Activated CD8-positive, alpha-beta T cell treated with anti-CD3 and anti-CD28 coated beads for 36 hours (primary cell): ENCODE measurements around the gene SLN. TPM values are rescaled to one million over a fixed set of nuclear protein-coding genes. Genes with fewer than 3 reads are reported as not detected.
"Not testable (repeated sequence)": the region's sequence is repeated elsewhere in the genome, so short reads cannot be mapped to it uniquely, and the experiment has no call there.

Source experiments
- ATAC-seq: fragments of 200-7000 bp; cut with Tn5 transposase; one replicate; pipeline ENCODE4 v1.10.0; 2021; ENCODE audit warnings: mild to moderate bottlenecking, moderate library complexity
- CTCF ChIA-PET: fragments of 350-600 bp; sonication (Branson Sonifier 250); formaldehyde crosslinking; loops from one replicate; lab custom pipeline; 2021; ENCODE audit warnings: antibody characterized with exemption; lab: Charles Lee
- POLR2A ChIA-PET: fragments of 350-600 bp; sonication (Branson Sonifier 250); formaldehyde crosslinking; loops from one replicate; lab custom pipeline; 2021; ENCODE audit warnings: antibody characterized with exemption; lab: Charles Lee
- DNase-seq: peaks from one replicate; pipeline ENCODE4 v3.0.0-alpha.2; 2020
- H3K27ac Mint-ChIP-seq: one replicate; pipeline ENCODE4 v1.8.0; 2021; ENCODE audit warnings: mild to moderate bottlenecking, mixed read lengths
- H3K27me3 Mint-ChIP-seq: one replicate; pipeline ENCODE4 v1.8.0; 2021; ENCODE audit warnings: mixed read lengths
- H3K36me3 Mint-ChIP-seq: one replicate; pipeline ENCODE4 v1.8.0; 2021; ENCODE audit warnings: low read depth, mixed read lengths
- H3K4me1 Mint-ChIP-seq: one replicate; pipeline ENCODE4 v1.8.0; 2021; ENCODE audit warnings: low read depth, mixed read lengths
- H3K4me3 Mint-ChIP-seq: one replicate; pipeline ENCODE4 v1.8.0; 2021; ENCODE audit warnings: mild to moderate bottlenecking, moderate library complexity, mixed read lengths
- H3K9me3 Mint-ChIP-seq: one replicate; pipeline ENCODE4 v1.8.0; 2021; ENCODE audit warnings: mixed read lengths
- CTCF ChIP-seq: fragments of 200-600 bp; IDR thresholded peaks from one replicate; pipeline ENCODE4 v1.8.0; 2022; ENCODE audit warnings: antibody characterized with exemption, mild to moderate bottlenecking
- intact Hi-C: fragments of 100-400 bp; cut with micrococcal nuclease; formaldehyde crosslinking; loops from one replicate; pipeline ENCODE4 v1.10.0; 2022
- total RNA-seq, 2 experiments: library from RNA; stranded (reverse); gene quantifications; one replicate each; pipeline ENCODE4 v1.2.3, GENCODE V29; 2021

SLN gene
- not detected for total RNA-seq

GRCh38 chr11:107711861-107712755 lies at the start of gene SLN:
SLN (minus strand) TSS chr11:107712056.
- no peak within 1 kb of the TSS for H3K27ac Mint-ChIP-seq
- no peaks in the 10 kb centered on the region for H3K36me3 Mint-ChIP-seq
- H3K4me3 Mint-ChIP-seq: no peak within 1 kb of the TSS
- no peaks in the 10 kb centered on the region for H3K4me1 Mint-ChIP-seq
- peaks cover 35% of the 10 kb centered on the region for H3K27me3 Mint-ChIP-seq
- no peaks in the 10 kb centered on the region for H3K9me3 Mint-ChIP-seq
- POLR2A ChIA-PET: interaction anchor here (0.6 kb wide), 1 partner anchor 19 kb away, joined by 3 read pairs; no protein-coding TSS in a partner anchor
- CTCF ChIA-PET: interaction anchor here (1.5 kb wide), 1 partner anchor 29 kb away, joined by 4 read pairs; no protein-coding TSS in a partner anchor
- no peak for DNase-seq
- no peak for ATAC-seq
- no peak for TF ChIP-seq CTCF
- intact Hi-C loops: no loop called here

GRCh38 chr11:107758719-107759355 lies 47.0 kb upstream of the SLN start:
- POLR2A ChIA-PET, H3K9me3 Mint-ChIP-seq, H3K4me3 Mint-ChIP-seq, H3K36me3 Mint-ChIP-seq, intact Hi-C loops, H3K4me1 Mint-ChIP-seq, ATAC-seq, H3K27ac Mint-ChIP-seq, DNase-seq: not testable (repeated sequence)
- CTCF ChIA-PET: interaction anchor here (0.7 to 1.6 kb wide), 3 partner anchors 17 to 75 kb away, joined by 3 read pairs; no protein-coding TSS in a partner anchor
- peaks cover 30% of the 10 kb centered on the region for H3K27me3 Mint-ChIP-seq

- H3K9me3 Mint-ChIP-seq: no peaks in the 10 kb centered on the region
- no peaks in the 10 kb centered on the region for H3K36me3 Mint-ChIP-seq
- POLR2A ChIA-PET: no interaction called here
- H3K4me3 Mint-ChIP-seq: no peak overlapping the region
- no peak for ATAC-seq
- DNase-seq: no peak
- CTCF ChIA-PET: interaction anchor here (1.6 kb wide), 1 partner anchor 44 kb away, joined by 3 read pairs; no protein-coding TSS in a partner anchor
- TF ChIP-seq CTCF: no peak
- peaks cover 28% of the 10 kb centered on the region for H3K27me3 Mint-ChIP-seq
- intact Hi-C loops: no loop called here
- no peak overlapping the region for H3K27ac Mint-ChIP-seq
- no peaks in the 10 kb centered on the region for H3K4me1 Mint-ChIP-seq
Measured at GRCh38 chr11:107757661-107758060, 45.8 kb upstream of the SLN start.

GRCh38 chr11:107756553-107756952 lies 44.7 kb upstream of the SLN start:
- intact Hi-C loops: no loop called here
- Mint-ChIP-seq H3K27me3 (peaks cover 25% of the 10 kb centered on the region), H3K36me3 (no peaks in the 10 kb centered on the region), H3K4me3 (no peak overlapping the region), H3K4me1 (no peaks in the 10 kb centered on the region), H3K27ac (no peak overlapping the region), H3K9me3 (no peaks in the 10 kb centered on the region)
- CTCF ChIA-PET: interaction anchor here (0.7 to 1.3 kb wide), 3 partner anchors 16 to 1917 kb away, joined by 3 to 5 read pairs (median 3); no protein-coding TSS in a partner anchor
- POLR2A ChIA-PET: no interaction called here
- no peak for TF ChIP-seq CTCF
- DNase-seq: no peak
- ATAC-seq: no peak

GRCh38 chr11:107752949-107753822 lies 41.3 kb upstream of the SLN start:
- ChIA-PET CTCF (no interaction called here), POLR2A (no interaction called here)
- TF ChIP-seq CTCF: no peak
- no peak for DNase-seq
- H3K9me3 Mint-ChIP-seq: no peaks in the 10 kb centered on the region
- H3K27me3 Mint-ChIP-seq: peaks cover 16% of the 10 kb centered on the region
- no peak overlapping the region for H3K27ac Mint-ChIP-seq
- no peak overlapping the region for H3K4me3 Mint-ChIP-seq
- no peaks in the 10 kb centered on the region for H3K36me3 Mint-ChIP-seq
- no peak for ATAC-seq
- intact Hi-C loops: no loop called here
- H3K4me1 Mint-ChIP-seq: no peaks in the 10 kb centered on the region
